GM12874 (cell line): ENCODE data around the gene FGF14.

ENCODE experiments used
- CTCF ChIP-seq: IDR thresholded peaks from 2 replicates; pipeline ENCODE4 v1.5.1; 2011; ENCODE audit warnings: low read depth, mild to moderate bottlenecking, control low read depth, low read length, moderate library complexity; ENCODE audit not compliant: insufficient read depth

Gene FGF14

GRCh38 chr13:102225892-102226291, 176.0 kb downstream of the FGF14 start:
- TF ChIP-seq CTCF: no peak

GRCh38 chr13:102220681-102221228, 181.1 kb downstream of the FGF14 start:
- TF ChIP-seq CTCF: no peak

GRCh38 chr13:102214956-102215355, 186.9 kb downstream of the FGF14 start:
- TF ChIP-seq CTCF: no peak

GRCh38 chr13:102212729-102213128, 189.1 kb downstream of the FGF14 start:
- TF ChIP-seq CTCF: no peak

GRCh38 chr13:102208347-102208746, 193.5 kb downstream of the FGF14 start:
- TF ChIP-seq CTCF: no peak

GRCh38 chr13:102207680-102208342, 194.0 kb downstream of the FGF14 start:
- no peak for TF ChIP-seq CTCF

- no peak for TF ChIP-seq CTCF
Observed at GRCh38 chr13:102203718-102204117, 198.1 kb downstream of the FGF14 start.
